Measurements from ENCODE around the gene ME1.
"Not testable (repeated sequence)": the region's sequence is repeated elsewhere in the genome, so short reads cannot be mapped to it uniquely, and the experiment has no call there.

Gene ME1

GRCh38 chr6:83352424-83353061 lies 78.3 kb downstream of the ME1 start:
- DNase-seq (ENCODE audit: low read depth in 2 of 2): no peak

GRCh38 chr6:83343121-83343520 lies 87.7 kb downstream of the ME1 start:
- DNase-seq (ENCODE audit: low read depth in 2 of 2): no peak

GRCh38 chr6:83341765-83342164 lies 89.1 kb downstream of the ME1 start:
- DNase-seq (ENCODE audit: low read depth in 2 of 2): no peak

GRCh38 chr6:83333916-83334315 lies 96.9 kb downstream of the ME1 start:
- DNase-seq (ENCODE audit: low read depth in 2 of 2): not testable (repeated sequence)

GRCh38 chr6:83333500-83333899 lies 97.4 kb downstream of the ME1 start:
- no peak for DNase-seq (ENCODE audit: low read depth in 2 of 2)

- DNase-seq (ENCODE audit: low read depth in 2 of 2): no peak
Observed at GRCh38 chr6:83314693-83315092, 116.2 kb downstream of the ME1 start.

- no peak for DNase-seq (ENCODE audit: low read depth in 2 of 2)
Observed at GRCh38 chr6:83313882-83314281, 117.0 kb downstream of the ME1 start.

GRCh38 chr6:83311231-83311630 lies 119.6 kb downstream of the ME1 start:
- DNase-seq (ENCODE audit: low read depth in 2 of 2): peak; percentile 63

- no peak for DNase-seq (ENCODE audit: low read depth in 2 of 2)
Observed at GRCh38 chr6:83310046-83310445, 120.8 kb downstream of the ME1 start.

GRCh38 chr6:83309344-83309743 lies 121.5 kb downstream of the ME1 start:
- DNase-seq (ENCODE audit: low read depth in 2 of 2): no peak

GRCh38 chr6:83308833-83309232 lies 122.0 kb downstream of the ME1 start:
- no peak for DNase-seq (ENCODE audit: low read depth in 2 of 2)

GRCh38 chr6:83307849-83308248 lies 123.0 kb downstream of the ME1 start:
- no peak for DNase-seq (ENCODE audit: low read depth in 2 of 2)

GRCh38 chr6:83303426-83303825 lies 127.4 kb downstream of the ME1 start:
- no peak for DNase-seq (ENCODE audit: low read depth in 2 of 2)

- DNase-seq (ENCODE audit: low read depth in 2 of 2): no peak
Observed at GRCh38 chr6:83294676-83295075, 136.2 kb downstream of the ME1 start.

- DNase-seq (ENCODE audit: low read depth in 2 of 2): no peak
Observed at GRCh38 chr6:83292900-83293843, 137.7 kb downstream of the ME1 start.

GRCh38 chr6:83287298-83287697 lies 143.6 kb downstream of the ME1 start:
- not testable (repeated sequence) for DNase-seq (ENCODE audit: low read depth in 2 of 2)

GRCh38 chr6:83285917-83286316 lies 144.9 kb downstream of the ME1 start:
- DNase-seq (ENCODE audit: low read depth in 2 of 2): no peak

GRCh38 chr6:83273596-83273995 lies 157.3 kb downstream of the ME1 start:
- no peak for DNase-seq (ENCODE audit: low read depth in 2 of 2)

GRCh38 chr6:83270971-83271719 lies 159.7 kb downstream of the ME1 start:
- DNase-seq (ENCODE audit: low read depth in 2 of 2): peak; percentile 82 to 84

GRCh38 chr6:83265384-83265783 lies 165.5 kb downstream of the ME1 start:
- peak; percentile 6 to 16 for DNase-seq (ENCODE audit: low read depth in 2 of 2)

GRCh38 chr6:83260577-83260976 lies 170.3 kb downstream of the ME1 start:
- no peak for DNase-seq (ENCODE audit: low read depth in 2 of 2)

- DNase-seq (ENCODE audit: low read depth in 2 of 2): no peak
Observed at GRCh38 chr6:83258517-83258916, 172.3 kb downstream of the ME1 start.

Measured in fibroblast of skin of left quadriceps (primary cell).